ENCODE measurements around the gene SBF2.

- no peak for TF ChIP-seq CTCF (IDR thresholded peaks at IDR 0.05)
- TF ChIP-seq POLR2A (IDR thresholded peaks at IDR 0.05) = no peak
These were observed 131.8 kb downstream of the SBF2 start for GRCh38 chr11:10162222-10162621.
